ENCODE measurements around the gene TNFSF10.
A peak's percentile ranks its signal among the peaks of the same experiment; 100 is the strongest.

Gene TNFSF10

GRCh38 chr3:172516318-172517214 lies 6.7 kb downstream of the TNFSF10 start:
- no peak for DNase-seq

- no peak for DNase-seq
Measured at GRCh38 chr3:172515130-172515918, 7.9 kb downstream of the TNFSF10 start.

DNA sequence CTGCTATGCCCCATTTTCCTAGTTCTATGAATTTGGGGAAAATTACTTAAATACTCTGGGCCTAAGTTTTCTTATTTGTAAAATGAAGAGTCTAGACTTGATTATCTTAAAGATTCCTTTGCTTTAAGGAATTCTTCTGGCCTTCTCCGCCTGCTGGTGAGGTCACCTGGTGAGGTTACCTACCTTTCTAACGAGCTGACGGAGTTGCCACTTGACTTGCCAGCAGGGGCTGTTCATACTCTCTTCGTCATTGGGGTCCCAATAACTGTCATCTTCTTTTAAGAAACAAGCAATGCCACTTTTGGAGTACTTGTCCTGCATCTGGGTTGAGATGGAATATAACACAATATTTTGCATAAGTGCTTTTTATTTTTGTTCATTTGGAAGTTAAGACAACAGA lies 8.6 kb downstream of the TNFSF10 start:
- DNase-seq, result no peak

- no peak for DNase-seq
Measured at GRCh38 chr3:172513488-172513887, 9.7 kb downstream of the TNFSF10 start.

DNA sequence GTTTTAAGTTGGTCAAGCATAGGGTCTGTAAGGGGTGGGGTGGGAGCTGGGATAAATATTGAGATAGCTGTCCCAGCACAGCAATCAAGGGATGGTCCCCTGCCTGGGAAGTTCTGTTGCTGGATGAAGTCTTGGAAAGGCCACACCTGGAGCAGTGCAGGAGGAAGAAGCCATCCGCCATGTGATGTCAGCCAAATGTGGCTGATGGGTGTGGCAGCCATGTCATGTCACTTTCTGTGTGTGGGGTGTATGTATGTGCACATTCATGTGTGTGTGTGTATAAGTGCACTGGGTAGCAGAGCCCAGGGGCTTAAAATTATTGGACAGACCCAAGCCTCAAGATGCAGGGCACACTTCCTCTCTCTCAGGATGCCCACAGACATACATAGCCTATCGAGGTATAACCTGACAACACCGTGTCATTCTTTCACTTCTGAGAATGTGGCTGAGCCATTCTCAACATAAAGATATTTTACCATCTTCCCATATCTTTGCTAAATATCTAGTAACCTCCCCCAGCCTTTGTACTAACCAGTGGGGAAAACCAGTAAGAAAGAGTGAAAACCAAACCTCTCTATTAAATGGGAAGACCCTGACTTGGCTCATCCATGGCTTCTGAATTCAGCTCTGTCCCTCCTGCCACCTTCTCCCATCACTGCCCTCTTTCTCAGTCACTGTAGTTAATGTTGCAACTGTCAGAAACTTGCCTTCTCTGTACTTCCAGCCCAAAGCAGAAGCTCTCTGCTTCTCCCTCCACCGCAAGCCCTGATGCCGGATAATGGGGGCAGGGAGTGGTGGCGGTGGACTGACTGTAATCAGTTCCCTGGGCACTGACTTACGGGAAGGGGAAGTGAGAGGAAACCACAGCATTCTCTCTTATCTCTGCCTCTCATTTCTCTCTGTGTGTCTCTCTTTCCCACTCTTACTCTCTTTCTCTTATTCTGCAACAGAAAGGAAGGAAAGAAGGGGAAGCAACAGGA lies 11.2 kb downstream of the TNFSF10 start:
- peak in 9 of 14 donors; percentile 13 to 64 (median 38) for DNase-seq

DNA sequence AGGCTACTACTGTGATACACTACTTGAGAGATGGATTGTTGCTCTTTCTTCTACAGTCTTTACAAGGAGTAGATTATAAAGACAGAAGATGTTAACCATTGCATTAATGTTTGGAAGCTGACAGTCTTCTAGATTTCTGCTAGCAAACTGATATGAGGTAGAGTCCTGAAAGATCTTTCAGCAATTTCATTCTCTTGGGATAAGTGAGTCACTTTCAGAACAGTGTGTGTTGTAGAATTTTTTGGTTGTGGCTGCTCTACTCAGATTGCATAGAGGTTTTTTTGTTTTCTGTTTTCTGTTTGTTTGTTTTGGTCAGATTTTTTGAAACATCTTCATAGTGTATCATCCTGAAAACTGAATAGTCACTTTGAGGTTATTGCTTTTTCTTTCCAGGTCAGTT lies 17.1 kb downstream of the TNFSF10 start:
- no peak for DNase-seq

DNA sequence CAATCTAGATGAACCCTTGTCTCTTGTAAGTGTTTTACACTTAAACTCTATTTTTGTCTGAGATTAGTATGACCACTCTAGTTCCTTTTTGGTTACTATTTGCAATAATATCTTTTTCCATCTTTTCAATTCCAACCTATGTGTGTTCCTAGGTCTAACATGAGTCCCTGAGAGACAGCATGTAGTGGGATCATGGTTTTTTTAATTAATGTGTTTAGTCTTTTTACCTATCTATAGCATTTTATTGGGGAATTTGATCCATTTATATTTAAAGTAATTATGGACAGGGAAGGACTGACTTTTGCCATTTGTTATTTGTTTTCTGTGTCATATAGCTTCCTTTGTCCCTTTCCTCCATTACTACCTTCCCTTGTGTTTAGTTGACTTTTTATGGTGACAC lies 21.7 kb downstream of the TNFSF10 start:
- no peak for DNase-seq

DNA sequence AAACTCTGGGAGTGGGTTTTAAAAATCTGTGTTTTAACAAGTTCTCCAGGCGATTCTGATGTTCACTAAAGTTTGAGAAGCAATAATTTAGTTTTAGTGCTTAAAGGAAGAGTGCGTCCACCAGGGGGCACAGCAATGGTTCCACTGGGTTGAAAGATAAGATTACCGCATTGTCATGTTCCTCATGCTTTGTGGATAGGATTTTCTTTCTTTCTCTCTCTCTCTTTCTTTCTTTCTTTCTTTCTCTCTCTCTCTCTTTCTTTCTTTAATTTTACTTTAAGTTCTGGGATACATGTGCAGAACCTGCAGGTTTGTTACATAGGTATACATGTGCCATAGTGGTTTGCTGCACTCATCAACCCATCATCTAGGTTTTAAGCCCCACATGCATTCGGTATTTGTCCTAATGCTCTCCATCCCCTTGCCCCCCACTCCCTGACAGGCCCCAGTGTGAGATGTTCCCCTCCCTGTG lies 33.0 kb downstream of the TNFSF10 start:
- DNase-seq, result peak in 6 of 14 donors; percentile 0 to 37 (median 12)

DNA sequence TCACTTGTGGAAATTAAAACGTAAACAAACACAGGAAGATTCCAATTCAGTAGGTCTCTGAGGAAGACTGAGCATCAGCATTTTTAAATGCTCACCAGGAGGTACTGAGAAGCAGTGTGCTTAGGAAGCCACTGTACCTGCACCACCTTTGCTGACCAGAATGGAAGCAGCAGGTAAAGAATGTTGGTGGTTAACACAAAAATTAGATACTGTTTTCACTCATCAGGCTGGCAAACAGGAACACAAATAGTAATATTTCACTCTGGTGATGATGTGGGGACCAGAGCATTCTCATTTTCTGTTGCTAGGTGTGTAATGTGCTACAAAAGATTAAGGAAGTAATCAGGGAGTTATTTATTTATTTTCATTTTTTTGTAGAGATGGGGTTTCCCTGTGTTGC lies 45.1 kb downstream of the TNFSF10 start:
- DNase-seq, result no peak

GRCh38 chr3:172476347-172476746 lies 46.9 kb downstream of the TNFSF10 start:
- no peak for DNase-seq

DNA sequence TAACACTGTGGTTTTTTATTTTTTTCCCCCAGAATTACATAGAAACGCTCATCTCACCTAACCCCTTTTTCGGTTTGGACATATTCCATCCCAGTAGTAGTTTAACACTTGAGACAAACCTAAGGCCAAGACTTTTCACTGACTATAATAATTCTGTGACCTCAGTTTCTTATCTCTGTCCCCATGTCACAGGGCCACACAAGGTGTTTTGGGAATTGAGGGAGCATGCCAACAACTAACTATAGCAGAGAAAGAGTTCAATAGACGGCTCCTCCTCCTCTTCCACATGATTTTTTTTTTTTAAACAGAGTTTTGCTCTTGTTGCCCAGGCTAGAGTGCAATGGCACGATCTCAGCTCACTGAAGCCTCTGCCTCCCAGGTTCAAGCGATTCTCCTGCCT lies 47.5 kb downstream of the TNFSF10 start:
- DNase-seq, result no peak

- no peak for DNase-seq
Measured at GRCh38 chr3:172471903-172472302, 51.3 kb downstream of the TNFSF10 start.

GRCh38 chr3:172470588-172470987 lies 52.6 kb downstream of the TNFSF10 start:
- DNase-seq, result no peak

DNA sequence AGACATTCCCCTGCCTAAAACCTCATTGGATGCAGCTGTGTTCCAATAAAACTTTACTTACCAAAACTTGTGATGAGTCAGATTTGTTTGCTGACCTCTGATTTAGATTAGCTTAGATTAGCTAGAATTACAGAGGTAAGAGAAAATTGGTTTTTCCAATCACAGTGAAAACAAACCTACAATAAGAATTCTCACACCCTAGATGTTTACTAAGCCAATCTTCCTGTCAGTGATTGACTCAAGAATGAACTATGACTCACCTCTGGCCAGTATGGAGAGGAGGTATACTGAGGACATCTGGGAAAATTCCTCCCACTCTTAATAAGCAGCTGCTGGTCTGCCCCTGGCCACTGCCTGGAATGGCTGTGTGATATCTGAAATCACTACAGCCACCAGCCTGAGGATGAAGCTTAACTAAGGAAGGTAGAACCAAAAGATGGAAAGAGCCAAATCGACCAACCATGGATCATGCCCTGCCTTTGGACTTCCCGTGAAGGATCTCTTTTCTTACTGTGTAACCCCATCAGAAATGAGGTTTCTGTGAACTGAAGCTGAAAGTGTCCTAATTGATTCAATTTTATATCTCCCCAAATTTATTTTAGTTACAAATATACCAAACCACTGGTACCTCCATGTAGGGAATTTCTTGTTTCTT lies 55.9 kb downstream of the TNFSF10 start:
- no peak for DNase-seq

- no peak for DNase-seq
Measured at GRCh38 chr3:172466553-172467130, 56.6 kb downstream of the TNFSF10 start.

DNA sequence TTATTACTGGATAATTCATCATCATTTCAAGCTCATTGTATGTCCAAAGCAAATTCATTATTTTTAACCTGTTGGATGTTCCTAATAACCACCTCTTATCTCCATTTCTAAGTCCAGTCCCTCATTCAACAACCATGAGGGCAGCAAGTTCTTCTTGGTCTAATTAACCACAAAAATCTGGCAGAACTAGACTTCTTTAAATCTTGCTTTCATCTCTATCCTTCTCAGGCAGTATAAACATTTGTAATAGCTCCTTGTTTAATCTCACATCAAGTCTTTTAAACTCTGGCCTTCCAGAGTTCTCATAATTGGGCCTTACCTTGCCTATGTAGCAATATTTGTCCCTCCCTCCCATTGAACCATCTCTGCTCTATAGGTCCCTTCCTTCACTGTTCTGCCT lies 57.9 kb downstream of the TNFSF10 start:
- no peak for DNase-seq

- no peak for DNase-seq
Measured at GRCh38 chr3:172464306-172464705, 58.9 kb downstream of the TNFSF10 start.

GRCh38 chr3:172461530-172462138 lies 61.6 kb downstream of the TNFSF10 start:
- DNase-seq, result no peak

DNA sequence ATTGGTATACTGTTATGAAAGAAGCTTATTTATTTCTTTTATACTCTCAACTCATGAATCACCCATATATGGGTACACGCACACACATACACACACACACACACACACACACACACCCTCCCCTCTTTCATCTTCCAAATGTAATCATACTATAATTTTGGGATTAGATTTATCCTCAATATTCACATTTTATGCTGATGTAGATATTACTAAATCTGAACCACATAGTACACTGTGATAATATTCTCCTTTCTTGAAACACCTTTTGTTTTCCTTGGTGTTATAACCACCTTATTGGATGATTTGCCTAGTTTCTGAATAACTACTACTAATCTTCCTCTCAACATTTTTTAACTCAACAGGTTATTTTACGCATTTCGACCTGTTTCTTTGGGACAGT lies 66.8 kb downstream of the TNFSF10 start:
- DNase-seq, result no peak
